Activated B cell treated with CpG ODN at 0.5 μM for 24 hours (primary cell): Measurements from ENCODE around the gene SYNJ2. TPM values are rescaled to one million over a fixed set of nuclear protein-coding genes. Genes with fewer than 3 reads are reported as not detected.

ENCODE experiments used
- ATAC-seq: fragments of 200-7000 bp; cut with Tn5 transposase; one replicate; pipeline ENCODE4 v1.10.0; 2021; ENCODE audit warnings: low read depth, mild to moderate bottlenecking, moderate library complexity
- CTCF ChIA-PET: fragments of 350-600 bp; sonication (Branson Sonifier 250); formaldehyde crosslinking; loops from one replicate; lab custom pipeline; 2021; ENCODE audit warnings: antibody characterized with exemption; lab: Charles Lee
- POLR2A ChIA-PET: fragments of 350-600 bp; sonication (Branson Sonifier 250); formaldehyde crosslinking; loops from one replicate; lab custom pipeline; 2021; ENCODE audit warnings: antibody characterized with exemption; lab: Charles Lee
- DNase-seq: peaks from one replicate; pipeline ENCODE4 v3.0.0; 2022
- H3K27ac Mint-ChIP-seq: one replicate; pipeline ENCODE4 v1.8.0; 2020; ENCODE audit warnings: mixed read lengths
- H3K27me3 Mint-ChIP-seq: one replicate; pipeline ENCODE4 v1.8.0; 2021; ENCODE audit warnings: mixed read lengths
- H3K36me3 Mint-ChIP-seq: one replicate; pipeline ENCODE4 v1.8.0; 2021; ENCODE audit warnings: low read depth, mixed read lengths
- H3K4me1 Mint-ChIP-seq: one replicate; pipeline ENCODE4 v1.8.0; 2021; ENCODE audit warnings: mixed read lengths
- H3K4me3 Mint-ChIP-seq: one replicate; pipeline ENCODE4 v1.8.0; 2020; ENCODE audit warnings: mild to moderate bottlenecking, mixed read lengths
- H3K9me3 Mint-ChIP-seq: one replicate; pipeline ENCODE4 v1.8.0; 2020; ENCODE audit warnings: mixed read lengths
- CTCF ChIP-seq: fragments of 200-600 bp; IDR thresholded peaks from one replicate; pipeline ENCODE4 v1.8.0; 2022; ENCODE audit warnings: antibody characterized with exemption, mild to moderate bottlenecking
- intact Hi-C: fragments of 100-400 bp; cut with micrococcal nuclease; formaldehyde crosslinking; loops from one replicate; pipeline ENCODE4 v1.15.1; 2024
- total RNA-seq: library from RNA; stranded (reverse); gene quantifications from 2 replicates; pipeline ENCODE4 v1.2.3, GENCODE V29; 2022

SYNJ2 gene
- total RNA-seq, 1 donor from 2014 or later: 25.0 TPM

DNA sequence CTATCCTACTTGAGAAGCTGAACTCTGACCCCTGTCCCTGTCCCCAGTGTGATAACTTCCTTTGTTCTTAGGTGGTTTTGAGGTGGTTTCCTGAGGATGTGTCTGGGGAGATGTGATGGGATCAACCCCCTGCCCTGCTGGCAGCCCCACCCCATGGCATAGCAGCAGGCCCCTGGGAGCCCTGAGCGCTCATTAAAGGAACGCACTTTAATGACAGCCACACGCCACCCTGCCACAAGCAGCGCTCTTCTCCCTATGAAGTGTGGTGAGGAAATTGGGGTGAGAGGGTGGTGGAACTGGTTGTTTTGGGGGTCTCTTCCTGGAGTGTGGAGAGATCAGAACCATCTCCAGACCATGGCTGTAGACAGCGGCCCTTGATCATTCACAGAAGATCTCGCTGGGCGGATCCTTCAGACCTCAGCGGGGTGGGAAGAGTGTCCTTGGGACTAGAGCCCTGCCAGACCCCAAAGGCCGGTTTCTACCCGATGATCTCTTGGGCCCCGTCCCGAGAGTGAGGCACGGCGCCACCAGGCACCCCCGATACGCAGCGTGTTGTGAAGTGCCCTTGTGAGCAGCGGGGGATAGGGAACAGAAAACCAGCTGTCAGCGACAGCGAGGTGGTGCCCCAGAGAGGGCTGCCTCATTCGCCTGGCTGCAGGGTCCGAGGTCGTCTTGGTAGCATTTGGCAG lies 45.4 kb downstream of the SYNJ2 start:
- H3K36me3 Mint-ChIP-seq: peaks cover 7% of the 10 kb centered on the region
- TF ChIP-seq CTCF: no peak
- peak overlapping the region; percentile 98 for H3K27ac Mint-ChIP-seq
- intact Hi-C loops: loop anchor here (1.0 to 5.0 kb wide), 8 partner anchors 18 to 263 kb away; partner anchors contain the start of genes GTF2H5 and SERAC1
- H3K4me1 Mint-ChIP-seq: peaks cover 46% of the 10 kb centered on the region
- ATAC-seq (peak; percentile 40), DNase-seq (peak; percentile 18)
- peak overlapping the region; percentile 85 for H3K4me3 Mint-ChIP-seq
- ChIA-PET POLR2A (interaction anchor here (0.8 to 2.6 kb wide), 11 partner anchors 11 to 843 kb away, joined by 3 to 32 read pairs (median 5); partner anchors contain the start of gene SYNJ2), CTCF (interaction anchor here (0.7 to 2.6 kb wide), 8 partner anchors 9 to 152 kb away, joined by 3 to 28 read pairs (median 4); partner anchors contain the start of gene SYNJ2)
- no peaks in the 10 kb centered on the region for H3K27me3 Mint-ChIP-seq
- no peaks in the 10 kb centered on the region for H3K9me3 Mint-ChIP-seq

GRCh38 chr6:158027590-158028285 lies 46.1 kb downstream of the SYNJ2 start:
- intact Hi-C loops: loop anchor here (2.0 to 5.0 kb wide), 4 partner anchors 19 to 203 kb away; no protein-coding TSS in a partner anchor
- no peaks in the 10 kb centered on the region for H3K9me3 Mint-ChIP-seq
- peak overlapping the region; percentile 98 for H3K27ac Mint-ChIP-seq
- ATAC-seq: no peak
- peaks cover 7% of the 10 kb centered on the region for H3K36me3 Mint-ChIP-seq
- DNase-seq: no peak
- H3K4me3 Mint-ChIP-seq: peak overlapping the region; percentile 85
- H3K27me3 Mint-ChIP-seq: no peaks in the 10 kb centered on the region
- H3K4me1 Mint-ChIP-seq: peaks cover 49% of the 10 kb centered on the region
- ChIA-PET POLR2A (interaction anchor here (2.6 kb wide), 1 partner anchor 45 kb away, joined by 32 read pairs; the partner anchor contains the start of gene SYNJ2), CTCF (interaction anchor here (1.7 to 2.6 kb wide), 2 partner anchors 12 to 45 kb away, joined by 9 to 27 read pairs; no protein-coding TSS in a partner anchor)
- TF ChIP-seq CTCF: no peak

DNA sequence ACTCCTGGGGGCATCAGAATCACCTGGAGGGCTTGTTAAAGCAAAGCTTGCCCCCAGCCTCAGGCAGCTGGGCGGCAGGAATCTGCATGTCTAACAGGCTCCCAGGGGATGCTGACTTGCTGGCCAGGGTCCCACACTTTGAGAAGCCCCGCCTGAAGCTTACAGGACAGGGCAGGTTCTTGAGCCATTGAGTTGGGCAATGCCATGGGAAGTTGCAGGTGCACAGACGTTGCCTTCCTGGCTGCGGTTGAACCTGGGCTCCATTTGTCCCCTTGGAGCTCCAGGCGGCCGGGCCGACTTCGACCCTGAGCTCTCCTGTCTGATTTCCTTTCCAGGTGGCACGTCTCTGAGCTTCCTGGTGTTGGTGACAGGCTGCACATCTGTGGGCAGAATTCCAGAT lies 46.8 kb downstream of the SYNJ2 start:
- H3K27me3 Mint-ChIP-seq: no peaks in the 10 kb centered on the region
- ChIA-PET POLR2A (no interaction called here), CTCF (no interaction called here)
- no peak for TF ChIP-seq CTCF
- H3K27ac Mint-ChIP-seq: peak overlapping the region; percentile 98
- peaks cover 49% of the 10 kb centered on the region for H3K4me1 Mint-ChIP-seq
- intact Hi-C loops: loop anchor here (5.0 kb wide), 1 partner anchor 81 kb away; no protein-coding TSS in a partner anchor
- H3K36me3 Mint-ChIP-seq: peaks cover 7% of the 10 kb centered on the region
- ATAC-seq: no peak
- no peak for DNase-seq
- no peak overlapping the region for H3K4me3 Mint-ChIP-seq
- H3K9me3 Mint-ChIP-seq: no peaks in the 10 kb centered on the region

GRCh38 chr6:158028876-158029275 lies 47.2 kb downstream of the SYNJ2 start:
- POLR2A ChIA-PET: no interaction called here

More at GRCh38 chr6:158028876-158029275, 47.2 kb downstream of the SYNJ2 start:
- Mint-ChIP-seq H3K27ac (peak overlapping the region; percentile 46), H3K4me3 (no peak overlapping the region), H3K36me3 (peaks cover 10% of the 10 kb centered on the region), H3K4me1 (peaks cover 49% of the 10 kb centered on the region), H3K9me3 (no peaks in the 10 kb centered on the region), H3K27me3 (no peaks in the 10 kb centered on the region)
- DNase-seq: no peak
- intact Hi-C loops: loop anchor here (5.0 kb wide), 1 partner anchor 82 kb away; no protein-coding TSS in a partner anchor
- CTCF ChIA-PET: no interaction called here
- no peak for TF ChIP-seq CTCF
- no peak for ATAC-seq
